A673 (cell line): ENCODE results near the gene TTLL7. TPM values are rescaled to one million over a fixed set of nuclear protein-coding genes. Genes with fewer than 3 reads are reported as not detected.
A peak's percentile ranks its signal among the peaks of the same experiment; 100 is the strongest.

Source experiments
- BruUV-seq: library from RNA; stranded (reverse); fragments of 400-500 nt; replicated peaks from 2 replicates; lab custom pipeline; 2021; lab: Mats Ljungman, UMichigan
- CTCF ChIA-PET: fragments of 300-600 bp; sonication (Branson Sonifier 250); formaldehyde crosslinking; loops from one replicate; lab custom pipeline; 2022; ENCODE audit warnings: antibody characterized with exemption; lab: Charles Lee
- POLR2A ChIA-PET: fragments of 300-600 bp; sonication (Branson Sonifier 250); formaldehyde crosslinking; loops from one replicate; lab custom pipeline; 2022; ENCODE audit warnings: antibody characterized with exemption; ENCODE audit not compliant: low non-redundant PET; lab: Charles Lee
- DNase-seq: peaks from one replicate; pipeline ENCODE4 v3.0.0-alpha.2; 2015; ENCODE audit warnings: low spot score
- H3K27ac ChIP-seq: fragments of 200-600 bp; sonication (generic); 2 replicates; pipeline ENCODE4 v1.5.1; 2016; ENCODE audit warnings: mixed run types, low read depth, mild to moderate bottlenecking, mixed read lengths, antibody characterized with exemption, low read length; ENCODE audit not compliant: poor library complexity, severe bottlenecking
- H3K27me3 ChIP-seq: fragments of 200-600 bp; sonication (generic); replicated peaks from 2 replicates; pipeline ENCODE4 v1.6.1; 2017; ENCODE audit warnings: mixed run types, low read depth, mild to moderate bottlenecking, mixed read lengths, antibody characterized with exemption, low read length; ENCODE audit not compliant: insufficient read depth, poor library complexity
- H3K36me3 ChIP-seq: fragments of 200-600 bp; sonication (generic); 2 replicates; pipeline ENCODE4 v1.6.1; 2016; ENCODE audit warnings: mixed run types, mild to moderate bottlenecking, mixed read lengths, antibody characterized with exemption, low read length; ENCODE audit not compliant: insufficient read depth, poor library complexity, severe bottlenecking
- H3K4me1 ChIP-seq: fragments of 200-600 bp; sonication (generic); 2 replicates; pipeline ENCODE4 v1.6.1; 2017; ENCODE audit warnings: mixed run types, mild to moderate bottlenecking, mixed read lengths, antibody characterized with exemption, low read length; ENCODE audit not compliant: insufficient read depth, poor library complexity, severe bottlenecking
- H3K4me3 ChIP-seq: fragments of 200-600 bp; sonication (generic); 2 replicates; pipeline ENCODE4 v1.5.1; 2016; ENCODE audit warnings: low read depth, mixed run types, mild to moderate bottlenecking, mixed read lengths, low read length; ENCODE audit not compliant: poor library complexity, severe bottlenecking
- H3K9me3 ChIP-seq: fragments of 200-600 bp; sonication (generic); 2 replicates; pipeline ENCODE4 v1.6.1; 2016; ENCODE audit warnings: mixed run types, low read depth, mild to moderate bottlenecking, mixed read lengths, antibody characterized with exemption, low read length; ENCODE audit not compliant: poor library complexity, severe bottlenecking
- EZH2 ChIP-seq: fragments of 200-600 bp; sonication (generic); IDR thresholded peaks from 2 replicates; pipeline ENCODE4 v1.6.1; 2017; ENCODE audit warnings: borderline replicate concordance, low read depth, mild to moderate bottlenecking, mixed read lengths, antibody characterized with exemption, low read length; ENCODE audit not compliant: poor library complexity, severe bottlenecking
- intact Hi-C: fragments of 100-400 bp; cut with micrococcal nuclease; formaldehyde crosslinking; loops from one replicate; pipeline ENCODE4 v1.10.0; 2022; ENCODE audit not compliant: unreplicated experiment
- total RNA-seq: library from RNA; stranded (reverse); gene quantifications from 2 replicates; pipeline ENCODE4 v1.2.3, GENCODE V29; 2021
- TF ChIP-seq, protein P1 (sequence below): fragments of 300-800, 200-600 bp; sonication (generic); conservative IDR thresholded peaks from 2 replicates; pipeline ENCODE4 v1.5.1; 2017; ENCODE audit warnings: low read depth, mild to moderate bottlenecking, antibody characterized with exemption, low read length, moderate library complexity, mixed read lengths

TTLL7 gene
- total RNA-seq, 1 experiment from 2014 or later = 34.2 TPM

DNA sequence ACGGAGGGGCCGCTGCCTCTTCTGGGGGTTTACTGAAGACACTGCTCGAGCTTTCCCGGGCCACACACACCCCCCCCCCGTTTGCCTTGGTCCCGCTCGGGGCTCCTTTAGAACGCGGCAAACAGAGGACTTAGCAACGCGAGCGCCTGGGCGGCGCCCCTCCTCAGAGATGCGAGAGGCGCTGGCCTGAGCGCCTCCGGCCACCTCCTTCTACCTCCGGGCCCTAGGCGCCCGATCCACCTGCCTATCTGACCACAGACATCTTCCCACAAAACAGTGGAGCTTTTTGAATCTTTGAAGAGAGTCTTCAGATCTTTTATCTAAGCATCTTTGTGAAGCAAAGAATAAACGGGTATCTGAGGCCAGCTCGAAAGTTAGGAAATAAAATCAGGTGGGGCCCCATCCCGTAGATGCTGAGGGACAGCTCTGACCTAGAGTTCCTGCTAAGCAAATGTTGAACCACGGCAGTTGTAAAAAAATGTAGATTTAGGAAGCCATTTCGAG is 436 bp upstream of the TTLL7 start:
- intact Hi-C loops = no loop called here
- H3K36me3 ChIP-seq = no peaks in the 10 kb centered on the region

GRCh38 chr1:83998205-83998497 is 781 bp downstream of the TTLL7 start:
- Histone ChIP-seq H3K4me1 (peaks cover 27% of the 10 kb centered on the region), H3K9me3 (no peaks in the 10 kb centered on the region), H3K27me3 (no peaks in the 10 kb centered on the region), H3K36me3 (no peaks in the 10 kb centered on the region), H3K4me3 (peak overlapping the region; percentile 62), H3K27ac (no peak overlapping the region)
- DNase-seq = no peak
- POLR2A ChIA-PET = no interaction called here
- TF ChIP-seq, protein P1, sequence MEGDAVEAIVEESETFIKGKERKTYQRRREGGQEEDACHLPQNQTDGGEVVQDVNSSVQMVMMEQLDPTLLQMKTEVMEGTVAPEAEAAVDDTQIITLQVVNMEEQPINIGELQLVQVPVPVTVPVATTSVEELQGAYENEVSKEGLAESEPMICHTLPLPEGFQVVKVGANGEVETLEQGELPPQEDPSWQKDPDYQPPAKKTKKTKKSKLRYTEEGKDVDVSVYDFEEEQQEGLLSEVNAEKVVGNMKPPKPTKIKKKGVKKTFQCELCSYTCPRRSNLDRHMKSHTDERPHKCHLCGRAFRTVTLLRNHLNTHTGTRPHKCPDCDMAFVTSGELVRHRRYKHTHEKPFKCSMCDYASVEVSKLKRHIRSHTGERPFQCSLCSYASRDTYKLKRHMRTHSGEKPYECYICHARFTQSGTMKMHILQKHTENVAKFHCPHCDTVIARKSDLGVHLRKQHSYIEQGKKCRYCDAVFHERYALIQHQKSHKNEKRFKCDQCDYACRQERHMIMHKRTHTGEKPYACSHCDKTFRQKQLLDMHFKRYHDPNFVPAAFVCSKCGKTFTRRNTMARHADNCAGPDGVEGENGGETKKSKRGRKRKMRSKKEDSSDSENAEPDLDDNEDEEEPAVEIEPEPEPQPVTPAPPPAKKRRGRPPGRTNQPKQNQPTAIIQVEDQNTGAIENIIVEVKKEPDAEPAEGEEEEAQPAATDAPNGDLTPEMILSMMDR = no peak
- no peak for TF ChIP-seq EZH2
- CTCF ChIA-PET = no interaction called here
- intact Hi-C loops = no loop called here
- BruUV-seq = no TSS peak

More for the DNA sequence above, 436 bp upstream of the TTLL7 start:
- Histone ChIP-seq H3K27me3 (no peaks in the 10 kb centered on the region), H3K9me3 (no peaks in the 10 kb centered on the region), H3K27ac (peak overlapping the region; percentile 95), H3K4me1 (peaks cover 27% of the 10 kb centered on the region), H3K4me3 (peak overlapping the region; percentile 62)
- TF ChIP-seq, protein P1 = no peak
- TF ChIP-seq EZH2 = no peak
- BruUV-seq = no TSS peak
- ChIA-PET CTCF (no interaction called here), POLR2A (interaction anchor here (0.6 kb wide), 1 partner anchor 13 kb away, joined by 3 read pairs; no protein-coding TSS in a partner anchor)
- DNase-seq = peak; percentile 89

GRCh38 chr1:83997631-83998030 is 1.3 kb downstream of the TTLL7 start:
- intact Hi-C loops = no loop called here
- ChIA-PET CTCF (no interaction called here), POLR2A (no interaction called here)
- Histone ChIP-seq H3K36me3 (no peaks in the 10 kb centered on the region), H3K27ac (no peak overlapping the region), H3K4me1 (peaks cover 27% of the 10 kb centered on the region), H3K9me3 (no peaks in the 10 kb centered on the region), H3K4me3 (peak overlapping the region; percentile 62), H3K27me3 (no peaks in the 10 kb centered on the region)
- TF ChIP-seq, protein P1 = no peak
- no peak for TF ChIP-seq EZH2
- no peak for DNase-seq
- BruUV-seq = TSS peak; percentile 65
